Neural progenitor cell (in vitro differentiated cells): Measurements from ENCODE around the gene EAPP. TPM values are rescaled to one million over a fixed set of nuclear protein-coding genes. Genes with fewer than 3 reads are reported as not detected.

Experiments used
- DNase-seq: peaks from one replicate; pipeline ENCODE4 v3.0.0-alpha.2; 2016; ENCODE audit warnings: low spot score
- H2AFZ ChIP-seq: fragments of 200-600 bp; sonication (generic); replicated peaks from 2 replicates; pipeline ENCODE4 v1.6.1; 2016; ENCODE audit warnings: antibody characterized with exemption
- H3F3A ChIP-seq: fragments of 200-600 bp; sonication (generic); 2 replicates; pipeline ENCODE4 v1.6.1; 2016; ENCODE audit warnings: antibody characterized with exemption, low read depth
- H3K27ac ChIP-seq: fragments of 200-600 bp; sonication (generic); 2 replicates; pipeline ENCODE4 v1.5.1; 2016; ENCODE audit warnings: mild to moderate bottlenecking
- H3K27me3 ChIP-seq: fragments of 200-600 bp; sonication (generic); 2 replicates; pipeline ENCODE4 v1.6.1; 2016; ENCODE audit warnings: mild to moderate bottlenecking, moderate library complexity
- H3K36me3 ChIP-seq: fragments of 200-600 bp; sonication (generic); 2 replicates; pipeline ENCODE4 v1.5.1; 2016
- H3K4me1 ChIP-seq: fragments of 200-600 bp; sonication (generic); 2 replicates; pipeline ENCODE4 v1.6.1; 2016; ENCODE audit warnings: mixed run types
- H3K4me2 ChIP-seq: fragments of 200-600 bp; sonication (generic); 2 replicates; pipeline ENCODE4 v1.6.1; 2016
- H3K4me3 ChIP-seq: fragments of 200-600 bp; sonication (generic); 2 replicates; pipeline ENCODE4 v1.5.1; 2016
- H3K79me2 ChIP-seq: fragments of 200-600 bp; sonication (generic); 2 replicates; pipeline ENCODE4 v1.6.1; 2016; ENCODE audit warnings: low read depth
- H3K9ac ChIP-seq: fragments of 200-600 bp; sonication (generic); 2 replicates; pipeline ENCODE4 v1.6.1; 2016
- H3K9me3 ChIP-seq: fragments of 200-600 bp; sonication (generic); 2 replicates; pipeline ENCODE4 v1.5.1; 2016; ENCODE audit warnings: low read depth
- H4K20me1 ChIP-seq: fragments of 200-600 bp; sonication (generic); 2 replicates; pipeline ENCODE4 v1.6.1; 2016; ENCODE audit warnings: low read depth
- H3K27ac Mint-ChIP-seq: 3 replicates; pipeline ENCODE4 v1.8.0; 2021; ENCODE audit warnings: mixed read lengths
- H3K27me3 Mint-ChIP-seq: 2 replicates; pipeline ENCODE4 v1.8.0; 2022; ENCODE audit warnings: low read depth, mild to moderate bottlenecking, inconsistent platforms, moderate library complexity, mixed read lengths; ENCODE audit not compliant: insufficient read depth
- H3K36me3 Mint-ChIP-seq: 3 replicates; pipeline ENCODE4 v1.8.0; 2021; ENCODE audit warnings: mixed read lengths
- H3K4me1 Mint-ChIP-seq: 3 replicates; pipeline ENCODE4 v1.8.0; 2021; ENCODE audit warnings: mixed read lengths
- H3K4me3 Mint-ChIP-seq: 3 replicates; pipeline ENCODE4 v1.8.0; 2021; ENCODE audit warnings: mild to moderate bottlenecking, moderate library complexity, mixed read lengths
- H3K9me3 Mint-ChIP-seq: 3 replicates; pipeline ENCODE4 v1.8.0; 2020; ENCODE audit warnings: mixed read lengths
- CTCF ChIP-seq: fragments of 200-600 bp; sonication (generic); IDR thresholded peaks from 2 replicates; pipeline ENCODE4 v1.5.1; 2017; ENCODE audit warnings: antibody characterized with exemption, mild to moderate bottlenecking
- EZH2 ChIP-seq: fragments of 200-600 bp; sonication (generic); IDR thresholded peaks from 2 replicates; pipeline ENCODE4 v1.6.1; 2017; ENCODE audit warnings: antibody characterized with exemption, mild to moderate bottlenecking, moderate library complexity
- EZH2phosphoT487 ChIP-seq: fragments of 200-600 bp; sonication (generic); IDR thresholded peaks from 2 replicates; pipeline ENCODE4 v1.6.1; 2017; ENCODE audit warnings: antibody characterized with exemption
- total RNA-seq: library from RNA; depleted of rRNA; stranded (reverse); fragments of >200 nt; gene quantifications from 2 replicates; pipeline ENCODE4 v1.2.3, GENCODE V29; 2015; ENCODE audit warnings: low replicate concordance

Gene EAPP
- total RNA-seq, 1 donor from 2014 or later: 79.6 TPM

DNA sequence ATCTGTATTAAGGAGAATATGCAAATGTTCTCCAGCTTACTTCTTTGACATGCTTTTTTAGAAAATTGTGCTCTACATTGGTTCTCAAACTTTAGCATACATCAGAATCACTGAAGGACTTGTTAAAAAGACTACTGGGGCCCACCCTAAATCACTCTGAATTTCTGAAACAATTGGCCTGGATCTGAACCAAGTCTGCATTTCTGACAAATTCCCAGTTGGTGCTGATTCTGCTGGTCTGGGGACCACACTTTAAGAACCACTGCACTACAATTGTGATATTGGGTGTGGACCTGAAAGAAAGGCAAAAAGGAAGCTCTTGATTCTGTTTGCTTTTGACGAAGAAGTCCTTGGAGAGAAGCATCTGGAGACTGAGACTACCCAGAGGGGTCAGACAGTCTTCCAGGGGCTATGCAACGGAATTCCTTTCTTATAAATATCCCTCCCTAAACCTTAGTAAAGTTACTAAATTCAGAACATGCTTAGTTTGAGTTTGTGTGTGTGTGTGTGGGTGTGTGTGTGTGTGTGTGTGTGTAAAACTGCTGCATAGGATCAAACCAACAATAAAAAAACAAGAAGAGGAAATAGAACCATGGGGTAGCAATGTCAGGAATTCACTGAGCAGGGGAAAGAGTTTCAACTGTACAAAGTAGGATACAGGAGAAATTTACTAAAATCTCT lies 36.8 kb downstream of the EAPP start:
- H3K4me1 Mint-ChIP-seq: peaks cover 11% of the 10 kb centered on the region
- peaks cover 6% of the 10 kb centered on the region for H3K27me3 Mint-ChIP-seq
- Histone ChIP-seq H4K20me1 (no peaks in the 10 kb centered on the region), H3K9me3 (no peaks in the 10 kb centered on the region), H3K9ac (no peak overlapping the region), H3K36me3 (no peaks in the 10 kb centered on the region), H3K27ac (no peak overlapping the region), H3K4me3 (no peak overlapping the region), H3F3A (no peaks in the 10 kb centered on the region), H3K79me2 (no peaks in the 10 kb centered on the region), H2AFZ (peak overlapping the region; percentile 46), H3K4me2 (no peak overlapping the region), H3K27me3 (no peaks in the 10 kb centered on the region), H3K4me1 (no peaks in the 10 kb centered on the region)
- DNase-seq: no peak
- H3K9me3 Mint-ChIP-seq: no peaks in the 10 kb centered on the region
- H3K4me3 Mint-ChIP-seq: no peak overlapping the region
- TF ChIP-seq EZH2phosphoT487 (no peak), CTCF (no peak), EZH2 (no peak)
- H3K27ac Mint-ChIP-seq: no peak overlapping the region
- H3K36me3 Mint-ChIP-seq: no peaks in the 10 kb centered on the region

DNA sequence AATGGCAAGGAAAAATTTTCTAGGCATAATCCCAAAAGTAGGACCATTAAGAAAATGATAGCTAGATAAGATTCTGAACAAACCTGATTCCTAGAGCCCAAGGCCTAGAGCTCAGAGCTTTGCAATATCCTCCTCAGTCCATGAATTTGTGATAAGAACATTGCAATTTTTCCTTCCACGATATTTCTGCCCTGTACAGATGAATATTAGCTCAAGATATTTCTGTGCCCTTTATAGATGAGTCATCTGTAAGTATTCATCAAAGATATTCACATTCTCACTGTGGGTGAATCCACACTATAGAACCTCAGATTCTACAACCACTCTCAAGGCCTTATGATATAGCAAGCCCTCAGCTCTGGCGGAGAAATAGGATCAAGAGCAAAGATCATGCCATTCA lies 37.5 kb downstream of the EAPP start:
- no peak overlapping the region for H3K27ac ChIP-seq
- no peak overlapping the region for H3K9ac ChIP-seq
- no peak overlapping the region for H2AFZ ChIP-seq
- no peaks in the 10 kb centered on the region for H3K79me2 ChIP-seq
- TF ChIP-seq EZH2 (no peak), CTCF (no peak), EZH2phosphoT487 (no peak)
- H3K4me3 ChIP-seq: no peak overlapping the region
- H3K36me3 ChIP-seq: no peaks in the 10 kb centered on the region
- no peak for DNase-seq
- no peaks in the 10 kb centered on the region for H3K36me3 Mint-ChIP-seq
- peaks cover 18% of the 10 kb centered on the region for H3K4me1 Mint-ChIP-seq
- H3K27ac Mint-ChIP-seq: no peak overlapping the region
- H3K9me3 ChIP-seq: no peaks in the 10 kb centered on the region
- no peak overlapping the region for H3K4me2 ChIP-seq
- H3K4me3 Mint-ChIP-seq: no peak overlapping the region
- H3K27me3 ChIP-seq: no peaks in the 10 kb centered on the region
- no peaks in the 10 kb centered on the region for H3K9me3 Mint-ChIP-seq
- no peaks in the 10 kb centered on the region for H4K20me1 ChIP-seq
- no peaks in the 10 kb centered on the region for H3F3A ChIP-seq
- peaks cover 3% of the 10 kb centered on the region for H3K4me1 ChIP-seq
- H3K27me3 Mint-ChIP-seq: peaks cover 6% of the 10 kb centered on the region

GRCh38 chr14:34501004-34501580 lies 38.4 kb downstream of the EAPP start:
- Histone ChIP-seq H3K4me3 (no peak overlapping the region), H3K36me3 (no peaks in the 10 kb centered on the region), H3F3A (no peaks in the 10 kb centered on the region), H4K20me1 (no peaks in the 10 kb centered on the region), H3K79me2 (no peaks in the 10 kb centered on the region), H3K27ac (no peak overlapping the region), H3K9me3 (no peaks in the 10 kb centered on the region), H3K9ac (no peak overlapping the region), H2AFZ (no peak overlapping the region), H3K4me1 (peaks cover 9% of the 10 kb centered on the region), H3K4me2 (no peak overlapping the region), H3K27me3 (no peaks in the 10 kb centered on the region)
- H3K9me3 Mint-ChIP-seq: no peaks in the 10 kb centered on the region
- H3K4me1 Mint-ChIP-seq: peaks cover 26% of the 10 kb centered on the region
- peaks cover 6% of the 10 kb centered on the region for H3K27me3 Mint-ChIP-seq
- no peaks in the 10 kb centered on the region for H3K36me3 Mint-ChIP-seq
- TF ChIP-seq EZH2 (no peak), CTCF (no peak), EZH2phosphoT487 (no peak)
- no peak for DNase-seq
- no peak overlapping the region for H3K27ac Mint-ChIP-seq
- no peak overlapping the region for H3K4me3 Mint-ChIP-seq
